ENCODE results near the gene PKP3. TPM values are rescaled to one million over a fixed set of nuclear protein-coding genes. Genes with fewer than 3 reads are reported as not detected.

Gene PKP3
- total RNA-seq, 2 experiments from 2014 or later = not detected

DNA sequence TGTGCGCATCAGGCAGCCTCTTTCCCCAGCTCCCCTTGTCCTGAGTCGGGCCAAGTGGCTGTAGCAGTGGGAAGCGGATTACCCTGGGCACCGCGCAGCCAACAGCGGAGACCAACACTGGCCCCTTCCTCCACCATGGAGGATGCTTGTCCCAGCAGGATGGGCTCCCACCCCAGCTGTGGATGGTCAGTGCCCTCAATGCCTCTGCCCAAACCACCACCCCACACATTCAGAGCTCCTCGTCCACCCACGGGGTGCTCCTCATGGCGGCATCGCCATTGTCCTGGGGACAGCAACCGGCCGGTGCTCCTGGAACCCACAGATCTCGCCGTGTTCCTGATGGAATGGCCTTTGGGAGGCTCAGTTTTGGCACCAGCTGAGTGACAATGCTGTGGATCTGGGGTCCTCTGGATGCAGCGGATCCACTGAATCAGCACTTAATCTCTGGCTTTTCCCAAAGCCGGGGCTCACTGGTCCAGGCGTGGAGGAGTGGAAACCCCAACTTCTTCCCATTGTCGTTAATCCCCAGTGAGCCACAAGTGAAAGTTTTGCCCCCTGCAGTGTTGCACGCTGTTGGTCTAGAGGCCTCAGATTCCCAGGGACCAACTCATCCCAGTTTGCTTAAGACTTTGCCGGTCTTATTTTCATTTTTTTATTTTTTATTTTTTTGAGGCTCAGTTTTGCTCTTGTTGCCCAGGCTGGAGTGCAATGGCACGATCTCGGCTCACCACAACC, 28.9 kb upstream of the PKP3 start:
- intact Hi-C loops (cut with micrococcal nuclease; ENCODE audit: unreplicated experiment) = loop anchor here (1.0 kb wide), 1 partner anchor 83 kb away; no protein-coding TSS in a partner anchor
- Histone ChIP-seq H3K4me2 (ENCODE audit: low read length) (no peak overlapping the region), H2AFZ (ENCODE audit: low read length) (no peak overlapping the region), H3K36me3 (ENCODE audit: insufficient read depth, low read length) (no peaks in the 10 kb centered on the region), H3K79me2 (ENCODE audit: insufficient read depth, low read depth, low read length) (no peaks in the 10 kb centered on the region), H4K20me1 (ENCODE audit: insufficient read depth, low read length) (no peaks in the 10 kb centered on the region), H3K9me3 (ENCODE audit: low read length) (no peaks in the 10 kb centered on the region), H3K4me3 (ENCODE audit: low read depth, low read length, poor library complexity, severe bottlenecking) (no peak overlapping the region), H3K9me2 (ENCODE audit: insufficient read depth, low read length) (no peaks in the 10 kb centered on the region), H3K27ac (ENCODE audit: low read depth, low read length, poor library complexity, severe bottlenecking) (no peak overlapping the region), H3K4me1 (ENCODE audit: insufficient read depth, low read length, poor library complexity, severe bottlenecking) (no peaks in the 10 kb centered on the region)
- BruUV-seq (replicated peaks) = no TSS peak
- DNase-seq (ENCODE audit: low spot score) = no peak
- CTCF ChIA-PET (ENCODE audit: unreplicated experiment) = interaction anchor here (0.6 kb wide), 1 partner anchor 103 kb away, joined by 3 read pairs; no protein-coding TSS in a partner anchor
- no peak for TF ChIP-seq CTCF (conservative IDR thresholded peaks at IDR 0.05; ENCODE audit: low read length)
- TF ChIP-seq EZH2phosphoT487 (IDR thresholded peaks at IDR 0.05; ENCODE audit: borderline replicate concordance, low read depth, low read length) = no peak
- POLR2A ChIA-PET = interaction anchor here (0.8 to 1.5 kb wide), 2 partner anchors 25 to 42 kb away, joined by 3 to 10 read pairs; no protein-coding TSS in a partner anchor

GRCh38 chr11:365831-366230, 28.2 kb upstream of the PKP3 start:
- ChIA-PET POLR2A (no interaction called here), CTCF (ENCODE audit: unreplicated experiment) (no interaction called here)
- H3K9me3 ChIP-seq (ENCODE audit: low read length) = no peaks in the 10 kb centered on the region
- H3K36me3 ChIP-seq (ENCODE audit: insufficient read depth, low read length) = no peaks in the 10 kb centered on the region
- intact Hi-C loops (cut with micrococcal nuclease; ENCODE audit: unreplicated experiment) = no loop called here
- DNase-seq (ENCODE audit: low spot score) = no peak
- H3K4me3 ChIP-seq (ENCODE audit: low read depth, low read length, poor library complexity, severe bottlenecking) = no peak overlapping the region
- no peak overlapping the region for H3K4me2 ChIP-seq (ENCODE audit: low read length)
- H3K27ac ChIP-seq (ENCODE audit: low read depth, low read length, poor library complexity, severe bottlenecking) = no peak overlapping the region
- H3K4me1 ChIP-seq (ENCODE audit: insufficient read depth, low read length, poor library complexity, severe bottlenecking) = no peaks in the 10 kb centered on the region
- H2AFZ ChIP-seq (ENCODE audit: low read length) = no peak overlapping the region
- H3K9me2 ChIP-seq (ENCODE audit: insufficient read depth, low read length) = no peaks in the 10 kb centered on the region
- no TSS peak for BruUV-seq (replicated peaks)
- H3K79me2 ChIP-seq (ENCODE audit: insufficient read depth, low read depth, low read length) = no peaks in the 10 kb centered on the region
- no peak for TF ChIP-seq EZH2phosphoT487 (IDR thresholded peaks at IDR 0.05; ENCODE audit: borderline replicate concordance, low read depth, low read length)
- no peak for TF ChIP-seq CTCF (conservative IDR thresholded peaks at IDR 0.05; ENCODE audit: low read length)
- no peaks in the 10 kb centered on the region for H4K20me1 ChIP-seq (ENCODE audit: insufficient read depth, low read length)

DNA sequence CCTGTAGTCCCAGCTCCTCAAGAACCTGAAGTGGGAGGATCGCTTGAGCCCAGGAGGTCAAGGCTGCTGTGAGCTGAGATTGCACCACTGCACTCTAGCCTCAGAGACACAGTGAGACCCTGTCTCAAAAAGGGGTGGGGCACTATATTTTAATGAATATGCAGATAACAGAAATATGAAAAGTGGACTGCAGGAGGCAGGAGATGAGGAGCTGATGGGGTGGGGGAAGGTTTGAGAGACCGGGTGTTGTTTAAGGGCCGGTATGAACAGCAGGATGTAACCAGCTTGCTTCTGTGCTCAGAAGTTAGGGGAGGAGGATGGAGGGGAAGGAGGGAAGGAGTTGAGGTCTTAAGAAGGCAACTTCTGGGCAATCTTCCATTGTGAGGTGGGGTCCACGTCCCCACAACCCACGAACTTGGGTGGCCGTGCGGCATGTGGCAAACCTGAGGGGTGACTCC, 26.0 kb upstream of the PKP3 start:
- CTCF ChIA-PET (ENCODE audit: unreplicated experiment) = no interaction called here
- POLR2A ChIA-PET = no interaction called here
- no peaks in the 10 kb centered on the region for H3K9me3 ChIP-seq (ENCODE audit: low read length)

More for the DNA sequence above, 26.0 kb upstream of the PKP3 start:
- TF ChIP-seq EZH2phosphoT487 (IDR thresholded peaks at IDR 0.05; ENCODE audit: borderline replicate concordance, low read depth, low read length) = no peak
- no peak overlapping the region for H2AFZ ChIP-seq (ENCODE audit: low read length)
- intact Hi-C loops (cut with micrococcal nuclease; ENCODE audit: unreplicated experiment) = no loop called here
- H3K36me3 ChIP-seq (ENCODE audit: insufficient read depth, low read length) = no peaks in the 10 kb centered on the region
- no peak overlapping the region for H3K4me2 ChIP-seq (ENCODE audit: low read length)
- no peak for DNase-seq (ENCODE audit: low spot score)
- H3K4me3 ChIP-seq (ENCODE audit: low read depth, low read length, poor library complexity, severe bottlenecking) = no peak overlapping the region
- H3K4me1 ChIP-seq (ENCODE audit: insufficient read depth, low read length, poor library complexity, severe bottlenecking) = no peaks in the 10 kb centered on the region
- H3K79me2 ChIP-seq (ENCODE audit: insufficient read depth, low read depth, low read length) = no peaks in the 10 kb centered on the region
- no TSS peak for BruUV-seq (replicated peaks)
- no peaks in the 10 kb centered on the region for H3K9me2 ChIP-seq (ENCODE audit: insufficient read depth, low read length)
- H4K20me1 ChIP-seq (ENCODE audit: insufficient read depth, low read length) = no peaks in the 10 kb centered on the region
- H3K27ac ChIP-seq (ENCODE audit: low read depth, low read length, poor library complexity, severe bottlenecking) = no peak overlapping the region
